Cardiac fibroblast (primary cell): ENCODE measurements around the gene AOPEP.

Source experiments
- DNase-seq, 2 donors: peaks; one replicate each; pipeline versions ENCODE4 v3.0.0 to v3.0.0-alpha.2; 2010; ENCODE audit warnings: low read depth in 2 of 2
- H3K4me3 ChIP-seq, 2 donors: replicated peaks in 1 of 2; 1 replicate in 1 of 2; 2 replicates in 1 of 2; pipeline ENCODE4 v1.5.1; 2011; ENCODE audit warnings: low read depth in 2 of 2, low read length in 2 of 2, mild to moderate bottlenecking in 2 of 2, moderate library complexity in 1 of 2
- CTCF ChIP-seq: IDR thresholded peaks from one replicate; pipeline ENCODE4 v1.5.1; 2011; ENCODE audit warnings: low read depth, mild to moderate bottlenecking, low read length, inconsistent platforms

Gene AOPEP

GRCh38 chr9:95070549-95071021 is 344.1 kb downstream of the AOPEP start:
- no peak for DNase-seq
- no peak for TF ChIP-seq CTCF
- H3K4me3 ChIP-seq = no peak overlapping the region

- DNase-seq = no peak
- TF ChIP-seq CTCF = no peak
- no peak overlapping the region for H3K4me3 ChIP-seq
Observed at GRCh38 chr9:95071450-95071849, 345.0 kb downstream of the AOPEP start.

- TF ChIP-seq CTCF = no peak
- H3K4me3 ChIP-seq = no peak overlapping the region
- no peak for DNase-seq
Observed at GRCh38 chr9:95071925-95072324, 345.4 kb downstream of the AOPEP start.

- peak in 1 of 2 donors; percentile 36 for DNase-seq
- no peak overlapping the region for H3K4me3 ChIP-seq
- peak; percentile 37 for TF ChIP-seq CTCF
Observed at GRCh38 chr9:95073042-95073607, 346.6 kb downstream of the AOPEP start.

GRCh38 chr9:95073918-95074317 is 347.4 kb downstream of the AOPEP start:
- no peak for TF ChIP-seq CTCF
- no peak for DNase-seq

GRCh38 chr9:95074632-95075031 is 348.1 kb downstream of the AOPEP start:
- DNase-seq = no peak
- no peak overlapping the region for H3K4me3 ChIP-seq
- no peak for TF ChIP-seq CTCF

More at GRCh38 chr9:95073918-95074317, 347.4 kb downstream of the AOPEP start:
- no peak overlapping the region for H3K4me3 ChIP-seq

- H3K4me3 ChIP-seq = no peak overlapping the region
- DNase-seq = no peak
- TF ChIP-seq CTCF = no peak
Observed at GRCh38 chr9:95075700-95076099, 349.2 kb downstream of the AOPEP start.
